Stimulated activated CD8-positive, alpha-beta memory T cell treated with anti-CD3 and anti-CD28 coated beads, Interleukin-2, amount 100 ng/mL, for 48 hours (primary cell): ENCODE data around the gene NEK10.
A peak's percentile ranks its signal among the peaks of the same experiment; 100 is the strongest.

Experiments
- DNase-seq, 2 donors: peaks; one replicate each; pipeline ENCODE4 v3.0.0-alpha.2; 2020; ENCODE audit warnings: low read depth in 2 of 2

NEK10 gene

GRCh38 chr3:27171113-27171512, 198.1 kb downstream of the NEK10 start:
- no peak for DNase-seq

GRCh38 chr3:27166888-27167287, 202.3 kb downstream of the NEK10 start:
- no peak for DNase-seq

GRCh38 chr3:27165321-27165721, 203.9 kb downstream of the NEK10 start:
- no peak for DNase-seq

GRCh38 chr3:27160779-27161287, 208.3 kb downstream of the NEK10 start:
- no peak for DNase-seq

GRCh38 chr3:27160146-27160545, 209.0 kb downstream of the NEK10 start:
- no peak for DNase-seq

- no peak for DNase-seq
These were observed 222.0 kb downstream of the NEK10 start for GRCh38 chr3:27147215-27147614.

GRCh38 chr3:27146786-27147185, 222.4 kb downstream of the NEK10 start:
- DNase-seq = no peak

- DNase-seq = no peak
These were observed 223.5 kb downstream of the NEK10 start for GRCh38 chr3:27145719-27146118.

- no peak for DNase-seq
These were observed 227.5 kb downstream of the NEK10 start for GRCh38 chr3:27141668-27142067.

- no peak for DNase-seq
These were observed 230.6 kb downstream of the NEK10 start for GRCh38 chr3:27138562-27138961.

- DNase-seq = no peak
These were observed 231.2 kb downstream of the NEK10 start for GRCh38 chr3:27138005-27138404.

GRCh38 chr3:27134171-27134796, 234.9 kb downstream of the NEK10 start:
- DNase-seq = peak; percentile 16 to 38

- DNase-seq = no peak
These were observed 236.1 kb downstream of the NEK10 start for GRCh38 chr3:27133060-27133459.

- no peak for DNase-seq
These were observed 238.4 kb downstream of the NEK10 start for GRCh38 chr3:27130796-27131195.

- no peak for DNase-seq
These were observed 241.3 kb downstream of the NEK10 start for GRCh38 chr3:27127879-27128278.

GRCh38 chr3:27127195-27127594, 242.0 kb downstream of the NEK10 start:
- no peak for DNase-seq

GRCh38 chr3:27125821-27126501, 243.2 kb downstream of the NEK10 start:
- DNase-seq = no peak

GRCh38 chr3:27119639-27120038, 249.5 kb downstream of the NEK10 start:
- DNase-seq = no peak

- no peak for DNase-seq
These were observed 253.8 kb downstream of the NEK10 start for GRCh38 chr3:27115352-27115751.

- DNase-seq = no peak
These were observed 254.5 kb downstream of the NEK10 start for GRCh38 chr3:27114684-27115083.

- no peak for DNase-seq
These were observed 255.1 kb downstream of the NEK10 start for GRCh38 chr3:27114129-27114528.

GRCh38 chr3:27110020-27110419, 259.2 kb downstream of the NEK10 start:
- no peak for DNase-seq

- no peak for DNase-seq
These were observed 260.9 kb downstream of the NEK10 start for GRCh38 chr3:27108322-27108721.
